Effector memory CD4-positive, alpha-beta T cell (primary cell): Measurements from ENCODE around the gene DUSP19.
A peak's percentile ranks its signal among the peaks of the same experiment; 100 is the strongest.

Experiments used
- DNase-seq, 3 donors: peaks; one replicate each; pipeline ENCODE4 v3.0.0-alpha.2; 2020
- H3K27ac ChIP-seq: 2 replicates; pipeline ENCODE4 v1.7.0; 2013; ENCODE audit warnings: mild to moderate bottlenecking, low read length, moderate library complexity; ENCODE audit not compliant: insufficient read depth, poor library complexity, severe bottlenecking
- H3K27me3 ChIP-seq: replicated peaks from 2 replicates; pipeline ENCODE4 v1.7.0; 2013; ENCODE audit warnings: mild to moderate bottlenecking, low read length; ENCODE audit not compliant: insufficient read depth, control insufficient read depth, poor library complexity, severe bottlenecking
- H3K36me3 ChIP-seq: 2 replicates; pipeline ENCODE4 v1.7.0; 2013; ENCODE audit warnings: mild to moderate bottlenecking, low read length, moderate library complexity; ENCODE audit not compliant: control insufficient read depth, insufficient read depth
- H3K4me1 ChIP-seq: 2 replicates; pipeline ENCODE4 v1.7.0; 2013; ENCODE audit warnings: low read length, mild to moderate bottlenecking; ENCODE audit not compliant: control insufficient read depth, insufficient read depth, poor library complexity, severe bottlenecking
- H3K4me3 ChIP-seq: 2 replicates; pipeline ENCODE4 v1.7.0; 2013; ENCODE audit warnings: low read length, low read depth, mild to moderate bottlenecking; ENCODE audit not compliant: insufficient read depth, poor library complexity, severe bottlenecking
- H3K9me3 ChIP-seq: 2 replicates; pipeline ENCODE4 v1.7.0; 2013; ENCODE audit warnings: mild to moderate bottlenecking, low read length, moderate library complexity; ENCODE audit not compliant: control insufficient read depth

The DUSP19 gene

GRCh38 chr2:183063083-183063482, 15.5 kb upstream of the DUSP19 start:
- no peak for DNase-seq
- Histone ChIP-seq H3K4me1 (no peaks in the 10 kb centered on the region), H3K36me3 (no peaks in the 10 kb centered on the region), H3K27me3 (peaks cover 3% of the 10 kb centered on the region), H3K27ac (no peak overlapping the region), H3K4me3 (no peak overlapping the region), H3K9me3 (no peaks in the 10 kb centered on the region)

DNA sequence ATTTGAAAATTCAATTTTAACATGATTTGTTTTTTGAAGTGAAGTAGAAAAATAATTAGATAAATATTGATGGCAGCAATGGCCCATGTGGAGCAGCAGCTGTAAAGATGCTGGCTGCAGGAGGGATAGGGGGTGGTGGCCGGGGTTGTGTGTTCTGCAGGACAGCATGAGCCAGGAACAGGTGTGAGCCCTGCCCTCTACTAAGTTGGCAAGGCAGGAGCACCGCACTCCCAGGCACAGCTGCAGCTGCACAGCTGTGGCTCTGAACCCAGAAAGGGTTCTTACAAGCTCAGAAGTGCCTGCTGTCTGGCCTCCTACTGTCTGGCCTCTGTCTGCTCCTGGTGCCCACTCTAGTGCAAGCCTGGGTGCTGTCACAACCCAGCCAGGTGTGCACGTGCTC, 10.0 kb upstream of the DUSP19 start:
- H3K4me1 ChIP-seq: no peaks in the 10 kb centered on the region

GRCh38 chr2:183069174-183069573, 9.4 kb upstream of the DUSP19 start:
- Histone ChIP-seq H3K4me1 (no peaks in the 10 kb centered on the region), H3K9me3 (no peaks in the 10 kb centered on the region), H3K4me3 (no peak overlapping the region), H3K36me3 (no peaks in the 10 kb centered on the region), H3K27me3 (peaks cover 3% of the 10 kb centered on the region), H3K27ac (no peak overlapping the region)
- no peak for DNase-seq

More for the DNA sequence above, 10.0 kb upstream of the DUSP19 start:
- Histone ChIP-seq H3K36me3 (no peaks in the 10 kb centered on the region), H3K4me3 (no peak overlapping the region), H3K9me3 (no peaks in the 10 kb centered on the region), H3K27me3 (peaks cover 3% of the 10 kb centered on the region), H3K27ac (no peak overlapping the region)
- no peak for DNase-seq

DNA sequence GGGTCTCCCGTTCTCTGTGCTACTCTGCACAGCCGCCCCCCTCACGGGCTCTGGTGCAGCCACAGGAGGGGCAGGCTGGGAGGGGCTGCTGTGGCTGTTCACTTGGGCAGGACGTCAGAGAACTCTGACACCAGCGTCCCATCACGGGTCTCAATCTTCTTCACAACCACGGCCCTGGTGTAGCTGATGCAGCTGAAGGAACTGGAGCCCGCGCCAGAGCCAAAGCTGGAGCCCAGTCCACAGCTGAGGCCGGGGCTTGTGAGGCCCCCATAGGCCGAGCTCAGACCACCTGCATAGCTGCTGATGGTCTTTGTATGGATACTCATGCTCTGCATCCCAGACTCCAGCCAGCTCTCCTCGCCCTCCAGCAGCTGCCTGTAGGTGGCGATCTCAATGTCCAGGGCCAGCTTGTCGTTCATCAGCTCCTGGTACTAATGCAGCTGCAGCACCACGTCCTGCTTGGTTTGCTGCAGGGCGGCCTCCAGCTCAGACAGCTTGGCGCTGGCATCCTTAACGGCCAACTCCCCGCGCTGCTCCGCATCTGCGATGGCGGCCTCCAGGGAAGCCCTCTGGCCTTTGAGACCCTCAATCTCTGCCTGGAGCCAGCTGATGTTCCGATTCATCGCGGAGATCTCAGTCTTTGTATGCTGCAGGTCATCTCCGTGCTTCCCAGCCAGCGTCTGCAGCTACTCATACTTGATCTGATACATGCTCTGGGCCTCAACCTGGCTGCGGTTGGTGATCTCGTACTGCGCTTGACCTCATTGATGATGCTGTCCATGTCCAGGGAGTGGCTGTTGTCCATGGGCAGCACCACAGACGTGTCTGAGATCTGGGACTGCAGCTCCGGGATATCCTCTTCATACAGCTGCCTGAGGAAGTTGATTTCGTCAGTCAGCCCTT, 7.4 kb upstream of the DUSP19 start:
- H3K27me3 ChIP-seq: no peaks in the 10 kb centered on the region
- no peaks in the 10 kb centered on the region for H3K9me3 ChIP-seq
- DNase-seq: no peak
- no peaks in the 10 kb centered on the region for H3K4me1 ChIP-seq
- no peak overlapping the region for H3K27ac ChIP-seq
- no peaks in the 10 kb centered on the region for H3K36me3 ChIP-seq
- no peak overlapping the region for H3K4me3 ChIP-seq

DNA sequence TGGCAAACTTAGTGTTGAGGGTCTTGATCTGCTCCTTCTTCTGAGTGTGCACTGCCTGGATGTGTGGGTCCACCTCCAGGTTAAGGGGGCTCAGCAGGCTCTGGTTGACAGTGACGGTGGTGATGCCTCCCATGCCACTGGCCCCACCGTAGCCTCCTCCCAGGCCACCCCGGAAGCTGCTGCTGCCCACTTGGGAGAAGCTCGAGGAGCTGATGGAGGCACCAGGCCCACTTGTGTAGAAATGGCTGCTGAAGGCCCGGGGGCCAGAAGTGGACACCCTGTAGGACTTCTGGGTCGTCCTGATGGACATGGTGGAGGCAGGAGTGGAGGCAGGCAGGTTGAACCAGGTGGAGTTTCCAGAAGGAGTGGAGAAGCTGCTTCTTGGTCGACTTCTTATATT, 6.4 kb upstream of the DUSP19 start:
- H3K36me3 ChIP-seq: no peaks in the 10 kb centered on the region
- no peaks in the 10 kb centered on the region for H3K4me1 ChIP-seq
- no peak overlapping the region for H3K4me3 ChIP-seq
- H3K9me3 ChIP-seq: no peaks in the 10 kb centered on the region
- H3K27me3 ChIP-seq: no peaks in the 10 kb centered on the region
- H3K27ac ChIP-seq: no peak overlapping the region
- no peak for DNase-seq

- DNase-seq: no peak
- H3K27me3 ChIP-seq: no peaks in the 10 kb centered on the region
- H3K27ac ChIP-seq: no peak overlapping the region
- no peaks in the 10 kb centered on the region for H3K9me3 ChIP-seq
- peak overlapping the region; percentile 80 for H3K4me3 ChIP-seq
- no peaks in the 10 kb centered on the region for H3K36me3 ChIP-seq
- H3K4me1 ChIP-seq: no peaks in the 10 kb centered on the region
These were observed 434 bp upstream of the DUSP19 start for GRCh38 chr2:183078163-183078463.

GRCh38 chr2:183079139-183079775, 710 bp downstream of the DUSP19 start:
- no peaks in the 10 kb centered on the region for H3K4me1 ChIP-seq
- H3K27ac ChIP-seq: no peak overlapping the region
- H3K9me3 ChIP-seq: no peaks in the 10 kb centered on the region
- no peaks in the 10 kb centered on the region for H3K36me3 ChIP-seq
- H3K4me3 ChIP-seq: peak overlapping the region; percentile 80
- no peaks in the 10 kb centered on the region for H3K27me3 ChIP-seq
- no peak for DNase-seq

DNA sequence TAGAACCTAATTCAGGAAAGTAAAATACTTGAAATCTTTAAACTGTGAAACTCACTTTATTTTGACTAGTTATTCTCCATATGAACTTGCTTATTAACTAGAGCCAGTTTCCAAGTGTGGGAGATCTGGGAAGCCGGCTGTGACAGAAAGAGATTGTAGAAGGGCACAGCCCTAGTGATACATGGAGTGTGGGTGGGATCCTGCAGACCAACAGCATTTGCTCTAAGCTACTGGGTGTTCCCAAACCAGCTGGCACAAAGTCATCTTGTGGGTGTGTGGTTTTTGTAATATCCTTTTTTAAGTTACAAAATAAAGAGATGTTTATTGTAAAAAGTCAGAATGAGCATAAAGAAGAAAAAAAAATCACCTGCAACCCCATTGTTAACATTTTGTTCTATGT, 3.4 kb downstream of the DUSP19 start:
- Histone ChIP-seq H3K36me3 (no peaks in the 10 kb centered on the region), H3K4me1 (no peaks in the 10 kb centered on the region), H3K9me3 (no peaks in the 10 kb centered on the region), H3K4me3 (no peak overlapping the region), H3K27ac (no peak overlapping the region), H3K27me3 (no peaks in the 10 kb centered on the region)
- no peak for DNase-seq

GRCh38 chr2:183088061-183088460, 9.5 kb downstream of the DUSP19 start:
- H3K36me3 ChIP-seq: no peaks in the 10 kb centered on the region
- no peak overlapping the region for H3K4me3 ChIP-seq
- no peaks in the 10 kb centered on the region for H3K9me3 ChIP-seq
- H3K4me1 ChIP-seq: no peaks in the 10 kb centered on the region
- DNase-seq: no peak
- no peaks in the 10 kb centered on the region for H3K27me3 ChIP-seq
- no peak overlapping the region for H3K27ac ChIP-seq

DNA sequence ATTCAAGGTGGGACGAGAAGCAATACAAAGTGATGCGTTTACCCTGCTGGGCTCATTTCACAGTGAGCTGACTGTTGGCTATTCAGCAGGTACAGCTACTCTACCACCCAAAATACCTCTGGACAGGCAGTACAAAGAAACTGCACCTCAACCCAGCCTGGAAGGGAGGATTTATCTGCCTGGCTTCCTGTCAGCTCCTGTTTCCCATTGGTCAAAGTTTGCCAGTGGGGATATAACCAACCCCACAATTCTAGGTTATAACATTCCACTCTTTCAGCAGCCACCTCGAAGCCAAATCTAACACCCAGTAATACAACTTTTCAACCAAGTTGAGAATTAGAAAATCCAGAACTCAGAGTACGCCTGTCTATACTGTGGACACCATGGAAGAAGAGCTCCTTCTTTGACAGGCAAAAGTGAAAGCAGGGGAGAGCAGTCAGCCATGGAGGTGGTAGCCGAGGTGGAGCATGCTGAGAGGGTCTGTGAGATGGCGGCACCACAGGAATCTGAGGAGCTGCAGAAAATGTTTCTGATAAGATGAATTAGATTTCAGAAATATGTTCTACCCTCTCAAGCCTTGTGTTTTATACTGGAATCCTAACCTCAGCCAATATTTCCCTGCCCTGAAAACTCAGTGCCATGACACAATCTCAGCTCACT, 10.8 kb downstream of the DUSP19 start:
- no peak for DNase-seq
- Histone ChIP-seq H3K27me3 (no peaks in the 10 kb centered on the region), H3K4me3 (no peak overlapping the region), H3K4me1 (no peaks in the 10 kb centered on the region), H3K9me3 (no peaks in the 10 kb centered on the region), H3K27ac (no peak overlapping the region), H3K36me3 (no peaks in the 10 kb centered on the region)
